SK-N-SH (cell line): ENCODE data around the gene PIP5K1B.

Source experiments
- FOXJ3 ChIP-seq: sonication (generic); formaldehyde crosslinking; IDR thresholded peaks from 2 replicates; pipeline ENCODE4 v1.5.1; 2020; ENCODE audit warnings: mild to moderate bottlenecking, missing genetic modification reagents
- FOXM1 ChIP-seq: IDR thresholded peaks from 2 replicates; pipeline ENCODE4 v1.4.0; 2012; ENCODE audit warnings: low read depth, mild to moderate bottlenecking
- TAF1 ChIP-seq: IDR thresholded peaks from 2 replicates; pipeline ENCODE4 v1.6.1; 2012; ENCODE audit warnings: low read depth, mild to moderate bottlenecking, low read length, moderate library complexity, borderline replicate concordance
- TEAD4 ChIP-seq: IDR thresholded peaks from 2 replicates; pipeline ENCODE4 v1.4.0; 2012; ENCODE audit warnings: mild to moderate bottlenecking, borderline replicate concordance; ENCODE audit not compliant: insufficient read depth
- TF ChIP-seq, protein P1 (sequence below): fragments of 200-600 bp; sonication (generic); IDR thresholded peaks from 2 replicates; pipeline ENCODE4 v1.6.1; 2017; ENCODE audit warnings: antibody characterized with exemption, mild to moderate bottlenecking, moderate library complexity

DNA sequence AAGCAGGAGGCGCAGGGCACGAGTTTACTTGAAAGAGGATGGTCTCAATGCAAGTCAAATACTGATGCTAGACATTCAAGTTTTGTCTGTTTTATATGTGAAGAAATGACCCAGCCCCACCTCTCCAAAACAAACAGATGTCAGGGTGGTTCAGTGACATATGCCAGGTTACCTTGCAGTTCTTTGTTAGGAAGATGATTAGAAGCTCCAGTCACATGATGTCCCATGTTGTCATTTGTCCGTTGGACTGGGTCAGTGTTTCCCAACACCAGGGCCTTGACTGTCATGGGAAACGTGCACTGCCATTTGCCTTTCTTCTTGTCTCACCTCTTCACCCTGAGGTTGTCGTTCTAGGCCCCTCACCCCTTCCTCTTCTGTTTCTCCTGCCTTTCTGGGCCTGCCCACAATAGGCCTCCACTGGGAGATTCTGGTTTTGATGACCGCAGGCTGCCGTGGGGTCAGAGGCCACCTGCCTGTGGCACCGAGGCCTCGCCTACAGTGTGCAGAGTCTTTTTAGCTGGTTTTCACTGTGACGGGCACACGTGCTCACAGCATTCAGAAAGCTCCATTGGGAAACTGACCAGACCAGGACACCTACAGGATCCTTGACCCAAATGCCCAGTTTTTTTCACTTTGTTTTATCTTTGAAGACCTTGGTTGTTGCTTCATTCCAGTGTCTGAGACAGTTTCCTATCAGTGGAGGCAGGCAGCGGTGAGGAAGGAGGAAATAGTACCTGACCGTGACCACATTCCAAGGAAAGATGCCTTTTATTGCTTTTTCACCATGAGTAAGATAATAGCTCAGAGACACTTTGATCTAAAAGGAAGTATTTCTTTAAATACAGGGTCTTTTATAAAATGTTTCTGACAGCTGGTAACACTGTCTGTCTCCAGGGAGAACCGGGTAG lies 123.1 kb downstream of the PIP5K1B start:
- TF ChIP-seq, protein P1, sequence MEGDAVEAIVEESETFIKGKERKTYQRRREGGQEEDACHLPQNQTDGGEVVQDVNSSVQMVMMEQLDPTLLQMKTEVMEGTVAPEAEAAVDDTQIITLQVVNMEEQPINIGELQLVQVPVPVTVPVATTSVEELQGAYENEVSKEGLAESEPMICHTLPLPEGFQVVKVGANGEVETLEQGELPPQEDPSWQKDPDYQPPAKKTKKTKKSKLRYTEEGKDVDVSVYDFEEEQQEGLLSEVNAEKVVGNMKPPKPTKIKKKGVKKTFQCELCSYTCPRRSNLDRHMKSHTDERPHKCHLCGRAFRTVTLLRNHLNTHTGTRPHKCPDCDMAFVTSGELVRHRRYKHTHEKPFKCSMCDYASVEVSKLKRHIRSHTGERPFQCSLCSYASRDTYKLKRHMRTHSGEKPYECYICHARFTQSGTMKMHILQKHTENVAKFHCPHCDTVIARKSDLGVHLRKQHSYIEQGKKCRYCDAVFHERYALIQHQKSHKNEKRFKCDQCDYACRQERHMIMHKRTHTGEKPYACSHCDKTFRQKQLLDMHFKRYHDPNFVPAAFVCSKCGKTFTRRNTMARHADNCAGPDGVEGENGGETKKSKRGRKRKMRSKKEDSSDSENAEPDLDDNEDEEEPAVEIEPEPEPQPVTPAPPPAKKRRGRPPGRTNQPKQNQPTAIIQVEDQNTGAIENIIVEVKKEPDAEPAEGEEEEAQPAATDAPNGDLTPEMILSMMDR, result no peak
- TF ChIP-seq FOXM1, result no peak
- TF ChIP-seq TAF1, result no peak
- no peak for TF ChIP-seq FOXJ3 (CRISPR knock-in tag)
- no peak for TF ChIP-seq TEAD4
